Fibroblast of pulmonary artery (primary cell): ENCODE results near the gene TMCO2.
A peak's percentile ranks its signal among the peaks of the same experiment; 100 is the strongest.

ENCODE experiments used
- DNase-seq: peaks from one replicate; pipeline ENCODE4 v3.0.0-alpha.2; 2010; ENCODE audit warnings: low read depth
- H3K4me3 ChIP-seq: replicated peaks from 2 replicates; pipeline ENCODE4 v1.5.1; 2011; ENCODE audit warnings: low read depth, mild to moderate bottlenecking, control low read depth, low read length, moderate library complexity
- CTCF ChIP-seq: IDR thresholded peaks from 2 replicates; pipeline ENCODE4 v1.5.1; 2011; ENCODE audit warnings: mild to moderate bottlenecking, control low read depth, low read length, inconsistent platforms; ENCODE audit errors: missing control alignments

TMCO2 gene

DNA sequence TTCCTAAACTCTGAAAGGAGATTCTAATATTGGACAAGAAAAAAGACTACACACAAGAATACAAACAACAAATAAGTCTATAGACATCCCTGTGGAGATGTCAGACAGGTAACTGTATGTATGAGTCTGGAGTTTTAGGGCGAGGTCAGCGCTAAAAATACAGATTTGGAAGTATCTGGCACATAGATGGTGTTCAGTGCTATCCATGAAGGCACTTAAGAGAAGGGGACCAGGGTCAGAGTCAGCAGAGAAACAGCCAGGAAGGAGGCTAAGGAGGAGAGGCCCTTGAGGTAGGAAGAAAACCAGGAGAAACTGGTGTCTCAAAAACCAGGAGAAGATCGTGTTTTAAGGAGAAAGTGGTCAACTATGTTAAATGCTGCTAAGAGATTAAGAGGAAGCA lies 28.4 kb downstream of the TMCO2 start:
- DNase-seq, result no peak
- no peak for TF ChIP-seq CTCF
- H3K4me3 ChIP-seq, result no peak overlapping the region

- no peak overlapping the region for H3K4me3 ChIP-seq
- TF ChIP-seq CTCF, result no peak
- DNase-seq, result no peak
These were observed 34.1 kb downstream of the TMCO2 start for GRCh38 chr1:40281853-40282252.

DNA sequence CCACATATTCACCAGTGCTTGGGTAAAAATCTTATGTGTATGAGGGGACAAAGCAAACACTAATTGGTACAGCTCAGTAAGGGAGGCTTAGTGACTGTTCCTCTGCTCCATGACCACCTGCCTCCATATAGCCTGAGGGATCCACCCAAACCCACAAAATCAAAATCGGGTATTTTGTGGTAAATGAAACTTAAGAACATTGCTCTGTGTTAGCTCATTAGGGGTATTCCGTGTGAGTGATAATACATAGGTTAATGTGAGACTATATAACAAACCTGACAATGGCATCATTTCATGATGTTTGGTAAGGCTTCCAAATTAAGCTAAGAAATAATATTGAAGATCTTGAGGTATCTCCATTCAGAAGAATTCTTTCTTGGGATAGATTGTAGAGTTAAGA lies 43.6 kb downstream of the TMCO2 start:
- no peak overlapping the region for H3K4me3 ChIP-seq
- no peak for DNase-seq
- TF ChIP-seq CTCF, result no peak

GRCh38 chr1:40299366-40300248 lies 51.9 kb downstream of the TMCO2 start:
- DNase-seq, result peak; percentile 31
- no peak overlapping the region for H3K4me3 ChIP-seq
- no peak for TF ChIP-seq CTCF

GRCh38 chr1:40300249-40300567 lies 52.5 kb downstream of the TMCO2 start:
- no peak for TF ChIP-seq CTCF
- H3K4me3 ChIP-seq, result no peak overlapping the region
- no peak for DNase-seq

DNA sequence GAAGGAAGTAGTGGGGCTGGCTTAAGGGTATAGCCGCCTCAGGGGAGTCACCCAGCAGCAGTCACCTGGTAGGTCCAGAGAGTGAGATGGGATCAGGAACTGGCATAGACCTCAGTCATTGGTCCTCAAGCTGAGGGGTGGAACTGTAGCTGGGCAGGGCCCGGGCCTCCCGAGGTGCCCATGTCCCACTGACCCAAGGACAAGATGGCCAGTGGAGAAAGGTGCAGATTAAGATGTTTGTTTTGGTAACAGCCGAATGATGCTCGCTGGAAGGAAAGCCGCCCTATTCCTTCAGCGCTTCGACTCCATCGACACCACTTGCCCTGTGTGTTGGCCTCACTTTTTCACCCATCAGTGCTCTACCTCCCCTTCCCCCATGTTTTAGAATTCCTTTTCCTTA lies 52.9 kb downstream of the TMCO2 start:
- TF ChIP-seq CTCF, result no peak
- no peak for DNase-seq
- no peak overlapping the region for H3K4me3 ChIP-seq

DNA sequence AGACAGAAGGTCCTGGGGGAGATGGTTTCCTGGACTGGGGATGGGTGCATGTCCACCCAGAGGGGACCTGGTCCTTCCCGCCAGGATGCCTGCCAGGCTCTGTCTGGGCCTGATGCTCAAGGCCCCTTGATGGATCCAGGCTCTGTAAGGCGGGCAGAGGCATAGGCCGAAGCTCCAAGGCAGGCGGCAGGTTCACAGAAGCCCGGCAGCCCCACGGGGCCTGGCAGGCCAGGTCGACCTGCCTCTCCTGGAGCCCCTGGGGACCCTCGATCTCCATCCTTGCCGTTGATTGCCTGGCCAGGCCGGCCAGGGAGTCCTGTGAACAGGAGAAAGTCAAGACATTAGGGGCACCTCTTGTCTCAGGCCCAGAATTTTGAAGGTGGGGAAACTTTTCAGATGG lies 53.3 kb downstream of the TMCO2 start:
- DNase-seq, result no peak
- H3K4me3 ChIP-seq, result no peak overlapping the region
- TF ChIP-seq CTCF, result no peak
